Measurements from ENCODE around the gene MISP.

The MISP gene

GRCh38 chr19:747432-748273, 3.3 kb upstream of the MISP start:
- no peak for DNase-seq

DNA sequence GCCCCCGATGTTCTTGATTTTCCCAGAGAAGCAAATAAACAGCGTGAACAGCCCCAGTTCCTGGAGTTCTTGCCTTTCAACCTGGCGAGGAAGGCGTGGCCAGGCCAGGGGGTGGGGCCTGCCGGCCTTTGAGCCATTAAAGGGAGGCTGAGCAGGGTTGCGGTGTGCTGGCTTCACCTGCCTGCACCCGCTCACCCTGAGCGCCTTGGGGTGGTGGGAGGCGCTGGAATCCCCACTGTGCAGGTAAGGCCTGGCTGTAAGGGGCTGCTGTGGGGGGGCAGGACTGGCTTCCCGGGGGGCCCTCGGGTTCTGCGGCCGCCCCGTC, 2.7 kb upstream of the MISP start:
- no peak for DNase-seq

DNA sequence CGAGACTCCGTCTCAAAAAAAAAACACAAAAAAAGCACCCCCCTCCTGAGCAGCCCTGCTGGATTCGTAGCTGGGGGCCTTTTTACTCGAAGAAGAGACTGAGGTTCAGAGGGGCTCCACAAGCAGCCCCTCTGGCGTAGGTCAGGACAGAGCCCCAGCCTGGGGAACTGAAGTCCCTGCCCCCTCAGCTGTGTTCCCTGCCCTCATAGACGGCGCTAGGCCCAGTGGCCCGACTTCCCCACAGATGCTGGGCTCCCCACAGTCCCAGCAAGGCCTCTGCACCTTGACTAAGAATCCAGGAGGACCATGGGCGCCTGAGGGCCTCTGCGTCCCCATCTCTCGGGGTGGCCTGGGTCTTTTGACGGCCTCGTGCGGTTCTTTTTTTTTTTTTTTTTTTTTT, 1.1 kb upstream of the MISP start:
- DNase-seq: no peak

DNA sequence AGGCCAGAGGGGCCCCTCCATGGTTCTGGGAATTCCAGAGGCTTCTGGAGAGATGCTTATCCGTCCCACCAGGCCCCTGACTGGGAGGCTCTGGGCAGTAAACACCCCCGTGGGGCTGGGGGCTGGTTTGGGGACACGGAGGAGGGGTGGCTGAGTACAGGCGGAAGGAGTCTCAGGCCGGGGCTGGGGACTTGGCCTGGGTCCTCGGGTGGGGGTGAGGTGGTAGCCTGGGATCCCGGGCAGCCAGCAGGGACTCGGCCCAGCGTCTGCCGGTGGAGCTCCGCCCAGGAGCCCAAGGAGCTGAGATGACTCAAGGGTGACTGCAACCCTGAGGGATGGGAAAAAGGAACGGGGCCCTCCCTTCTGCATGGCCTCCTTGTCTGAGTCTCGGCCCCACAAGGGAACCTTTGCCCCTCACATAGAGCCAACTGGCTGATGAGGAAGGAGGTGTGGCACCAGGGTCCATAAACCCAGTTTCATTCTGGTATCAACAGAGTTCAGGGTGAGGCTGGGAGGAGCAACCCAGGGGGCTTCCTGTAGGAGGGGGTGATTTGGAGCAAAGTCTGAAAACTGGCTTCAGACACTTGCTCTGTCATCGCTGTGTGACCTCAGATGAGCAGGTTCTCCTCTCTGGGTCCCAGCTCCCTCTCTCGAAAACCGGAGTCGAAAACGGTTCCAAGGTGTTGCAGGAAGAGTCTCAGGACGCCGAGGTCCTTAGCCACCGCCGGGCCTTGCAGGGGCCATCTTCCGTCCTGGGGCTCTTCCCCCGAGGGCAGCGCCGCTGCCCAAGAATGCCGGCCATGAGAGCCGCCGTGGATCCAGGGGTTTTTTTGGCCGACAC, 809 bp downstream of the MISP start:
- DNase-seq: no peak

DNA sequence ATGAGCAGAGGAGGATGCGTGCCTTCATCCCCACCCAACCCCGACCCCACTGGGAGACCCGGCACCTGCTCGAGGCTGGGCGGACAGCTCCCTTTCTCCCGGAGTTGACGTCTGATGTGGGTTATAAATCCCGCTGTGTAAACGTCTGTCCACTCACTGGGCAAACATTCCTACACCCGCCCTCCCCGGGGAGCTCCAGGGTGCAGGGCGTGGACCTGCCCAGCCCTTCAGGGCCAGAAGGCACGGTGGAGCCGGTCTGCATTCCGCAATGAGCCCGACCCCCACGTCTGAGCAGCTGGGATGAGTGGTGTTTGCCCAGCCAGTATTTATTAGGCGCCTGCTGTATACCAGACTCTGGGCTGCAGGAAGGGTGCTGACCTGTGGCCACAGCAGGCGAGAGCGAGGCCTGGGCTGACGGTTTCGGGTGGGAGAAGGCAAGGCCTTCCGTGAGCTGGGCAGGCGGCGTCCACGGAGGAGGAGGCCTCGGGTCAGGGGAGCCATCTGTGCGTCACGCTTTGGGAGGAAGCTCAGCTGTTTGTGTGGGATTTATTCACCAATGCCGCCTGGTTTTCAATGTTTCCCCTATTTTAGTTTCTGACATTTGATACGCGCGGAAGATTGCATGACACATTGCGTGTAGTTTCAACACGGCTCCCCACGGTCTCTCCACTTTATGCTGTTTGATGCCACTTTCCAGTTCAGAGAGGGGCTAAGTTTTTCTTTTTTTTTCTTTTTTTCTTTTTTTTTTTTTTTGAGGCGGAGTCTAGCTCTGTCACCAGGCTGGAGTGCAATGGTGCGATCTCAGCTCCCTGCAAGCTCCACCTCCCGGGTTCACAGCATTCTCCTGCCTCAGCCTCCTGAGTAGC, 2.0 kb downstream of the MISP start:
- DNase-seq: no peak

GRCh38 chr19:754530-754929, 3.6 kb downstream of the MISP start:
- DNase-seq: no peak

GRCh38 chr19:755063-755462, 4.2 kb downstream of the MISP start:
- no peak for DNase-seq

DNA sequence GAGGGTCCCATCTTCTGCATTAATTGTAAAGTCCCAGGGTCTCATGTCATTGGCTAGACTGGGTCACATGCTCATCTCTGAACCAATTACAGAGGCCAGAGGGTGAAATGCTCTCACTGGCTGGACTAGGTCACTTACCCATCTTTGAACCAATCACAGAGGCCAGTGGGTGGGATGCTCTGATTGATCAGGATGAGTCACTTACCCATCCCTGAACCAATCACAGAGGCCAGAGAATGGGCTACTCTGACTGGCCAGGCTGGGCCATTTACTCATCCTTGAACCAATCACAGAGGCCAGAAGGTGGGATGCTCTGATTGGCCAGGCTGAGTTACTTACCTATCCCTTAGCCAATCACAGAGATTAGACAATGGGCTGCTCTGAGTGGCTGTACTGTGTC, 5.3 kb downstream of the MISP start:
- no peak for DNase-seq

DNA sequence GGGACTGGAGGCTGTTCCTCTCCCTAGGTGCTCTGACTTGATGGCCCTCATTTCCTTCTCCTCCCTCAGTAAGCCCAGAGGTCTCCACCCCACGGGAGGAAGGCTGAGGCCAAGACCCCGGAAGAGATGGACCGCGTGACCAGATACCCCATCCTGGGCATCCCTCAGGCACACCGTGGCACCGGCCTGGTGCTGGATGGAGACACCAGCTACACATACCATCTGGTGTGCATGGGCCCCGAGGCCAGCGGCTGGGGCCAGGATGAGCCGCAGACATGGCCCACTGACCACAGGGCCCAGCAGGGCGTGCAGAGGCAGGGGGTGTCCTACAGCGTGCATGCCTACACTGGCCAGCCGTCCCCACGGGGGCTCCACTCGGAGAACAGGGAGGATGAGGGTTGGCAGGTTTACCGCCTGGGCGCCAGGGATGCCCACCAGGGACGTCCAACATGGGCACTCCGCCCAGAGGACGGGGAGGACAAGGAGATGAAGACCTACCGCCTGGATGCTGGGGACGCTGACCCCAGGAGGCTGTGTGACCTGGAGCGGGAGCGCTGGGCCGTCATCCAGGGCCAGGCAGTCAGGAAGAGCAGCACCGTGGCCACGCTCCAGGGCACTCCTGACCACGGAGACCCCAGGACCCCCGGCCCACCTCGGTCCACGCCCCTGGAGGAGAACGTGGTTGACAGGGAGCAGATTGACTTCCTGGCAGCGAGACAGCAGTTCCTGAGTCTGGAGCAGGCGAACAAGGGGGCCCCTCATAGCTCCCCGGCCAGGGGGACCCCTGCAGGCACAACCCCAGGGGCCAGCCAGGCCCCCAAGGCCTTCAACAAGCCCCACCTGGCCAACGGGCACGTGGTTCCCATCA, 6.1 kb downstream of the MISP start:
- DNase-seq: no peak

GRCh38 chr19:757811-758668, 7.1 kb downstream of the MISP start:
- no peak for DNase-seq

DNA sequence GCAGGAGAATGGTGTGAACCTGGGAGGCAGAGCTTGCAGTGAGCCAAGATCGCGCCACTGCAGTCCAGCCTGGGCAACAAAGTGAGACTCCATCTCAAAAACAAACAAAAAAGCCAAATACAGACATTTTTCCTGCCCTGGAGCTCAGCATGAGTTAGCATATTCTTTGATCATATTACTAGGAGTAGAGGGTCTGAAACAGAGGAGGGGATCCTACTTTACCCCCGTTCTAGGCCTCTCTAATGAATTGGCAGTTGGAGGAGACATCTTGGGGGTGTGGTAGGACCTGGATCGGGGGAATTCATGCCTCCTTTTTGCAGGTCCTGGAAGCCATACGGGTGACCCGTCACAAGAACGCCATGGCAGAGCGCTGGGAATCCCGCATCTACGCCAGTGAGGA, 12.3 kb downstream of the MISP start:
- DNase-seq: no peak

GRCh38 chr19:763869-764268, 13.0 kb downstream of the MISP start:
- DNase-seq: no peak

- no peak for DNase-seq
These were observed 13.4 kb downstream of the MISP start for GRCh38 chr19:764301-764700.

- DNase-seq: no peak
These were observed 14.3 kb downstream of the MISP start for GRCh38 chr19:765179-765738.

DNA sequence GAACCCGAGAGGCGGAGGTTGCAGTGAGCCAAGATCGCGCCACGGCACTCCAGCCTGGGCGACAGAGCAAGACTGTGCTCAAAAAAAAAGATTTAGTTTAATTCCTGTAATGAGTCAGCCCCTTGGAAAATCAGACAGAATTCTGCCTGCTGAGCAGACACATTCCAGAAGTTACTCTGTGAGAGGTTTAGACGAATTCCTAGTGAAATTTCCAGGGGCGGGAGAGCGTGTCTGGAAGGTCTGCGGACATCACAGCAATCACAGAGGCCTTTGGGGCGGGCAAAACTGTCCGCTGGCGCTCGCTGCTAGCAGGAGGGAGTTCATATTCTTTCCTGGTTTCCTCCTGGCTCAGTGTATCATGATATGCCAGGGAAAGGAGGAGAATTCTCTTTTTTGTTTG, 17.5 kb downstream of the MISP start:
- no peak for DNase-seq

DNA sequence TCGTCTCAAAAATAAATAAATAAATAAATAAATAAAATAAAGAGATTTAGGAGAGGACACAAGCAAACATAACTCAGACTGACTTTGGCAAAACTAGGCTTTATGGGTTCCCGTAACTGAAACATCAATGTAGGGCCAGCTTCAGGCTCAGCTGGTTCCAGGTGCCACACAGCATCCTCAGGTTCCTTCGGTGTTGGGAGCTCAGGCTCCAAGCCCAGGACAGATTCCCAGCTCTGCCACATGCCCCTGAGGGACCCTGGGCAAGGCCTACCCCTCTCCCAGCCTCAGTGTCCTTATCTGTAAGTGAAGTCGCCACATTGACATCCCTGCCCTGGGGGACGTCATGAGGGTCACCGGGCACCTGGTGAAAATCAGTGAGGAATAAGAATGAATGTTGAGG, 18.7 kb downstream of the MISP start:
- DNase-seq: no peak

- DNase-seq: peak; percentile 21
These were observed 20.4 kb downstream of the MISP start for GRCh38 chr19:771332-771785.

- no peak for DNase-seq
These were observed 21.2 kb downstream of the MISP start for GRCh38 chr19:772063-772462.

- DNase-seq: no peak
These were observed 22.0 kb downstream of the MISP start for GRCh38 chr19:772730-773436.

DNA sequence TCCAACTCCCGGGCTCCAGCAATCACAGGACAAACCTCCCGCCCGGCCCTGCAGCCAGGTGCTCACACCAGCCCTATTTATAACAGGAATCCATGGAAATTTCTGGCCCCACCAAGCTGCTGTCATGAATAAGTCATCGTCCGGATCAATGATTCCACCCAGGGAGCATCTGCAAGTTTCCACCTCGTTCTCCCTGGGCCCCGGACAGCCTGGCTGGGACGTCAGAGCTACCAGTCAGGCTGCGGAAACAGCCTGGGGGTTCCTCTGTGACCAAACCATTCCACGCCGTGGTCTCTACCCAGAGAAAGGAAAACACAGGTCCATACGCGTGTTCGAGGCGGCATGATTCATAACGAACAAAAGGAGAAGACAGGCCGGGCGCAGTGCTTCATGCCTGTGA, 25.6 kb downstream of the MISP start:
- no peak for DNase-seq
